22Rv1 (cell line): Measurements from ENCODE around the gene TCF7L1.

ENCODE experiments used
- ZFX ChIP-seq: fragments of 450-650 bp; IDR thresholded peaks from 2 replicates; pipeline ENCODE4 v1.6.1; 2017; ENCODE audit warnings: antibody characterized with exemption, borderline replicate concordance
- TF ChIP-seq, protein P1 (sequence below): fragments of 450-650 bp; IDR thresholded peaks from 2 replicates; pipeline ENCODE4 v1.5.1; 2017; ENCODE audit warnings: mild to moderate bottlenecking

DNA sequence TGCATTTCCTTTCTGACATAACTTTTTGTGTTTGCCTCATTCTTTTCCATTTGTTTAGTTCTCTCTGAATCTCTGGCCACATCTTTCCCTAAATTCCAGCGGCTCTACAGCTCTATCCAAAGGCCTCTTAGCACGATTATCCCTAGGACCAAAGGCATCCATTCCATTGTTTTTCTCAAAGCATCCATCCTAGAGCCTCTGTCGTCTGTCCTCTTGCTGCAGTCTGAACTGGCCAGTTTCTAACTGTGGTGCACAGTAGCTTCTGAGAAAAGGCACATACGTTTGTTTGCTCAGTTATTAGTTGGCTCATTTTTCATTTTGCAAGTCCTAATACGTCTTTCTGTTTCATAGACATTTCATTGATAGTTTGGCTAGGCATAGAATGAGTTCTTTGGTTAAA lies 45.7 kb upstream of the TCF7L1 start:
- TF ChIP-seq, protein P1, sequence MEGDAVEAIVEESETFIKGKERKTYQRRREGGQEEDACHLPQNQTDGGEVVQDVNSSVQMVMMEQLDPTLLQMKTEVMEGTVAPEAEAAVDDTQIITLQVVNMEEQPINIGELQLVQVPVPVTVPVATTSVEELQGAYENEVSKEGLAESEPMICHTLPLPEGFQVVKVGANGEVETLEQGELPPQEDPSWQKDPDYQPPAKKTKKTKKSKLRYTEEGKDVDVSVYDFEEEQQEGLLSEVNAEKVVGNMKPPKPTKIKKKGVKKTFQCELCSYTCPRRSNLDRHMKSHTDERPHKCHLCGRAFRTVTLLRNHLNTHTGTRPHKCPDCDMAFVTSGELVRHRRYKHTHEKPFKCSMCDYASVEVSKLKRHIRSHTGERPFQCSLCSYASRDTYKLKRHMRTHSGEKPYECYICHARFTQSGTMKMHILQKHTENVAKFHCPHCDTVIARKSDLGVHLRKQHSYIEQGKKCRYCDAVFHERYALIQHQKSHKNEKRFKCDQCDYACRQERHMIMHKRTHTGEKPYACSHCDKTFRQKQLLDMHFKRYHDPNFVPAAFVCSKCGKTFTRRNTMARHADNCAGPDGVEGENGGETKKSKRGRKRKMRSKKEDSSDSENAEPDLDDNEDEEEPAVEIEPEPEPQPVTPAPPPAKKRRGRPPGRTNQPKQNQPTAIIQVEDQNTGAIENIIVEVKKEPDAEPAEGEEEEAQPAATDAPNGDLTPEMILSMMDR: no peak
- TF ChIP-seq ZFX: no peak
